Measurements from ENCODE around the gene NTN1. TPM values are rescaled to one million over a fixed set of nuclear protein-coding genes. Genes with fewer than 3 reads are reported as not detected.
A peak's percentile ranks its signal among the peaks of the same experiment; 100 is the strongest.

Gene NTN1
- total RNA-seq, 1 experiment from 2014 or later: 0.07 TPM

DNA sequence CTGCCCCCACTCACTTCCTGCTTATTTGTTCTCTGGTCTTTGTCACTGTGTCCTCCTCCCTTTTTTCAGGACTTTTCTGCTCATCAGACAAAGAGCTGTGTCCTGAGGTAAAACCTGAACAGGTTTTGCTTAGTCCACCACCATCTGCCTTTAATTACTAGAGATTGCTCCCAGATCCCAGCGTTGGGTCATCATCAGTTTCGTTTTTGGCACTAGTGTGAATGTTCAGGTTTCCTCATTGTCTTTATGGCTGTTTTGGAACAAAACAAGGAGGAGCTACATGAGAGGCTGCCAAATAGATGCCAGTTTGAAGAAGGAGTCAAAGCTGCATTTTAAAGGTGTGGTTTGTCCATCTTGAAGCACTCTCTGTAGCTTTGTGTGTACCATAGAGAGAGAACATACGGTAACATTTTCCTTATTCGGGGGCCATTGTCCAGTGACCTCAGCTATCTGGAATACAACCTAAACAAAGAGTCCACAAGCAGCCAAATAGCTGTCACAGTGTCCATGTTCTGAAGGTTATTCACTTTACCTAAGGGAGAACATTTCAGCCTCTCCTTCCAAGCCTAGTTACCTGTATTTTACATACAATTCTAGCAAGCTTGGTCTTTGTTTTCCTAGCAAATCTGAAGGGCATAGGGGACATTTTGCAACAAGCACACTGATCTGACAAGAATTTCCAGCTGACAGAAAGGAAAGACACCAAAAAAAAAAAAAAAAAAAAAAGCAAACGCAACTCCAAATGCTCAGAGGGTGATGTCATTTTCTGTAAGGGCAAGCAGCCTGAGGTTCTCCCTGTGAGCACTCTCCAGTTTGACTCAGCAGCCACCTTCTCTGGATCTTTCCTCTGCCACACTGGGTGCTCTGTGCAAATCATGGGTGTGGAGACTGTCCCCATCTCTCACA is 196.1 kb downstream of the NTN1 start:
- DNase-seq (ENCODE audit: low read depth): peak; percentile 48

DNA sequence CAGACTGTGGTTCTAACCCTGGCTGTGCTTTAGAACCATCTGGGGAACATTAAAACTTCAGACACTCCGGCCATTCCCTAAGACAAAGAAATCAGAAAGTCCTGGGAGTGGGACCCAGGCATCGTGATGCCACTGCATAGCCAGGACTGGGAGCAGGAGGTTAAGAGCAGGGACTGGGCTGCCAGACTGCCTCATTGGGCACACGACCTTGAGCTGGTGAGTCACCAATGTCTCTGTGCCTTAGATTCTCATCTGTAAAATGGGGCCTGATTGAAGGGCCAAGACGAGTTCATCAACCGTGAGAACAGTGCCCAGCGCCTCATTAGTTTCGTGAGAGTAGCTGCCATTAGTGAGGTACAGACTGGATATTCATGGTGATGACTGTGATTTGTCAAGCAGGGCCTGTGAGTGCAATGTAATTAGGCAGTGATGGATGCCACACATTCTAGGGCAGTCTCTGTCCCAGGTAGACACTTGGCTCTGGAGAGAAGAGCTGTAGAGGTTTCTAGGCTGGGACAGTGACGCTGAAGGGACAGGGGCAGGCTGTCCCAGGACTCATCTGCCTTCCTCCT is 196.8 kb downstream of the NTN1 start:
- DNase-seq (ENCODE audit: low read depth): no peak

DNA sequence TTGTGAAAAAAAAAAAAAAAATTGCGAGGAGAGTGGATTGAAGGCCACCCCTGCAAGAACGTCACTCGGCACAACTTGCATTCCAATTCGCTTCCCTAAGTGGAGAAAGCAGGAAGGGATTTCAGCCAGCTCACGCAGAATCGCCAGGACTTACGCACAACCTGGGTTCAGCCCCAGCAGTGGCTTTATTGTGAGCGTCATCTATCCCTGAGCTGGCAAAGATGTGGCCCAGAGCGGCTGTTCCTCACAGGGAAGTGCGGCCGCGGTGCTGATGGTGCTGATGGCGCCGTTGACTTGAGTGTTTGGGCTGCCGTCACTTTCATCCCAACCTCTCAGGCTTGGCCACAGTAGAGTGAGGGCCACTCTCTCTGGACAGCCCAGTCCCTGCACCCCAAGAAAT is 197.6 kb downstream of the NTN1 start:
- no peak for DNase-seq (ENCODE audit: low read depth)

DNA sequence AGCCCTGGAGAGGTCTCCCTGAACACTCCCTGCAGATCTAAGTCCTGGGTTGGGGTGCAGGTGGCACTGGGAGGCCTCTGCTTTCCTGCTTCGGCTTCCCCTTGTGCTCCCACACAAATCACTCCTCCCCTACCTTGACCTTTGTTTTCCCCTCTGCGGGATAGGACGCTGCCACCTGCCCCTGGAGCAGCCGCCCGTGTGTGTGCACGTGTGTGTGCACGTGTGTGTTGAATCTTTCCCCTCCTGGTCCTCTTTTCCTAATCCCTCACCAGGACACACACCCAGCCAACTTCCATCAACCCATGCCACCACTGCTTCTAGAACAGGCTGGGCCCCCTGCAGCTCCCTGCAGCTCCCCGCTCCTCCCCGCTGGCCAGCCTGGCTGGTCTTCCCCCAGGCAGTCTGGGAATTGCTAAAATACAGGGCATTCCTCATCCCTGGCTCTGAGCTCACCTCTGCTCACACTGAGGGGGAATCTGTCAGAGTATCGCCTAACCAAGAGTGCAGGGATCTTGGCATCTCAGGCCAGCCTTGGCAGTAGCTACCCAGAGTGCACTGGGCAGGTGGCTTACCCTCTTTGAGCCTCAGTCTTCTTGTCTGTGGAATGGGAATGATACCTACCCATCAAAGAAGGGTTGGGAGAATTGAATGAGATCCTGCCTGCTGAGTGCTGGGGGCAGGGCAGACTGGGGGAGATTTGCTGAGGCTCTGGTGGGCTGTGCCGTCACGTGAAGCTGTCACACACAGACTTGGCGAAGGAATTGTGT is 198.5 kb downstream of the NTN1 start:
- no peak for DNase-seq (ENCODE audit: low read depth)

DNA sequence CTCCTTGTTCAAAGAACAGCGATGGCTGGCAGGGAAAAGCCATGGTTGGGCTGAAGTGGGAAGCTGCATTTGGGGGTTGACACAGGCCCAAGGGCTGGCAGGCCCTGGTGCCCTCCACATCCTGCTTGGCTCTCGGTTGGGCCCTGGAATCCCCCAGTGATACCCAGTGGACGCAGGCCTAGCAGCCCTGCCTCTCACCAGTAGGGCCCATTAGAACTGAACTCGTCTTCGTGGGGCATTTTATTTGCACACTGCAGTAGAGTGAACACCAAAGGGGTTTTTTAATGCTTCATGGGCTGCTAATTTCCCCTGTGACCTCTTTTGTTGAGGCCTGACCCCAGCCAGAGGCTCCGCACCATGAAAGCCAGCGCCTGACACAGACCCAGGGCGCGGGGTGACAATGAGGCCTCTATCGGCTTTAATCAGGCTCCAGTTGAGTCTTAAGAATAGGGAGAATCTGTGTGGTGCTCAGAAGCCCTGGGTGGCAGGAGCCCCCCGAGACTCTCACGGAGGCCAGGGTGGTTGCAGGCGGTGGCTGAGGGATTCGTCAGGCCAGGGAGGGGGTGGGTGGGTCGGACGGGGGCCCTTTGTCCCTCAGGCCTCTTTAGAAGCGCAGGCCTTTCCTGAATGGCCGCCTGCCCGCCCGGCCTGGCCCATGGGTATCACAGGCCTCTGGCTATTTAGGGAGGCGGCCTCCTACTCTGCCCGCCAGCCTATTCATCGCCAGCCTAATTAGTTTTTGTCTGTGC is 199.3 kb downstream of the NTN1 start:
- no peak for DNase-seq (ENCODE audit: low read depth)

DNA sequence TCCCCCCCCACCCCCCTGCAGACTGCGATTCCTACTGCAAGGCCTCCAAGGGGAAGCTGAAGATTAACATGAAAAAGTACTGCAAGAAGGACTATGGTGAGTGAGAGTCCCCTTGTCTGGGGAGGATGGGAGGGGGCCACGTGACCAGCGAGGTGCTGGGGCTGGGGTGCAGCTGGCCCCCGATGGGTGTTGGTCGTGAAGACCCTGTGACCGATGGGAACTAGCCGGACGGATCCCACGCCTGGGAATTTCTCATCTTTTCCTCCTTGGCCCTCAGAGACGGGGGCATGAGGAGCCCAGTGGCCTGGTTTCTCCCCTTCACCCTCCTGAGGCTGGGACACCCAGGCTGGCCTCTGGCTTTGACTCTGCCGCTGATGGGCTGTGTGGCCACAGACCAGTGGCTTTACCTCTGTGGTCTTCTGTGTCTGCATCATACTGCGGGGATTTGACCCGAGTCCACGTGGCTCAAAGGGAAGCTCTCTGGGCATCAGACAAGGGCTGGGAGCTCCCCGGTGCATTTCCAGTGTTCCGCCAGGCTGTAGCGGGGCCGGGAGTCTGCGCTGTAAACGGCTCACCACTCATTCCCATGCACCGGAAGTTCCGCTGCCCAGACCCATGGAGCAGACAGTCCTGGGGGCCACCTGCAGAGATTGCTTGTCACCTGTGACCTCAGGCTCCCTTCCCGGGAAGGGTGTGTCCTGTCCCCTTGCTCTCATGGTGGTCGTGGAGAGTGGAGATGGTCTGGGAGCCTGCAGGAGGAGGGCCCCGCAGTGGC is 200.0 kb downstream of the NTN1 start:
- no peak for DNase-seq (ENCODE audit: low read depth)

DNA sequence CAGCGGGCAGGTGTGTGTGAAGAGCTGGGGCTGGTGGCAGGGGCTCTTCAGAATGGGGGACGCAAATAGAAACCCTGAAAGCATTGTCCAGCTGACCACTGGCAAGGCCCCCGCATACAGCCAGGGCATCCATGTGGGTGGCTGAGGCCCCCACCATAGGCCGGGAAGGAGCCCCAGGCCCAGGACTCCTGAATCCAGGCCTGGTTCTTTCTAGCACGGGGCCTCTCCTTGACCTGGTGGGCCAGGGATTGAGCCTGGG is 200.5 kb downstream of the NTN1 start:
- DNase-seq (ENCODE audit: low read depth): no peak

DNA sequence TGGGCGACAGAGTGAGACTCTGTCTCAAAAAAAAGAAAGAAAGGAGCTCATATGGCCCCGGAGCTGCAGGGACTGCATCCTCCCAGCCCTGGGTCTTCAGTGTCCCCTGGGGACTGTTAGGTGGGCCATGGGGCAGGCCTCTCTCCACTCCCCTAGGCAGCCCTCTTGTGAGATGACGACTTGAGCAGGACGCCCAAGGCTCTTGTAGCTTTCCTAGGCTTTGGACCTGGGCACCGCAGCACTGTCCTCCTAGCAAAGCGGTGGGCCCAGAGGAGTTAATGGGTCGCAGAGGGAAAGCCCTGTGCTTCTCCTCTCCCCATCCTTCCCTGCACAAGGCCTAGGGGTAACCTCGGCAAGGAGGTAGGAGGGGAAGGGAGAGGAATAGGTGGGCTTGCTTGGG is 202.2 kb downstream of the NTN1 start:
- DNase-seq (ENCODE audit: low read depth): no peak

DNA sequence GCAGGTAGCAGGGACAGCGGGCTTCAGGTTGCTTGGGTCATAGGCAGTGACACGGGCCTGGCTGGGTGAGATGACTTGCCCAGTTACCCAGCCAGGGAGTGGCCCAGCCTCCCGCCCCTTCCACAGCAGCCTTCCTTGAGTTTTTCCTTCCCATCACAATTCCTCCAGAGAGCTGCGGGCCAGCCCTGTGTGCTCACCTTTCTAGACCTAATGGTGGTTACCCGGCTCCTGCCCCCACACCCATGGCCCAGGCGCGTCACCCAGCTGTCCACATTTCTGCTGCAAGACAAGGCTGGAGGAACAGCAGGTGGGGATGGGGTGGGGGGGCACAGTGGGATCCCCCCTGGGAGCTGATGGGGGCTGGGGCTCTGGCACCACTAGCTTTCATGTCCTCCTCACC is 203.2 kb downstream of the NTN1 start:
- DNase-seq (ENCODE audit: low read depth): no peak

DNA sequence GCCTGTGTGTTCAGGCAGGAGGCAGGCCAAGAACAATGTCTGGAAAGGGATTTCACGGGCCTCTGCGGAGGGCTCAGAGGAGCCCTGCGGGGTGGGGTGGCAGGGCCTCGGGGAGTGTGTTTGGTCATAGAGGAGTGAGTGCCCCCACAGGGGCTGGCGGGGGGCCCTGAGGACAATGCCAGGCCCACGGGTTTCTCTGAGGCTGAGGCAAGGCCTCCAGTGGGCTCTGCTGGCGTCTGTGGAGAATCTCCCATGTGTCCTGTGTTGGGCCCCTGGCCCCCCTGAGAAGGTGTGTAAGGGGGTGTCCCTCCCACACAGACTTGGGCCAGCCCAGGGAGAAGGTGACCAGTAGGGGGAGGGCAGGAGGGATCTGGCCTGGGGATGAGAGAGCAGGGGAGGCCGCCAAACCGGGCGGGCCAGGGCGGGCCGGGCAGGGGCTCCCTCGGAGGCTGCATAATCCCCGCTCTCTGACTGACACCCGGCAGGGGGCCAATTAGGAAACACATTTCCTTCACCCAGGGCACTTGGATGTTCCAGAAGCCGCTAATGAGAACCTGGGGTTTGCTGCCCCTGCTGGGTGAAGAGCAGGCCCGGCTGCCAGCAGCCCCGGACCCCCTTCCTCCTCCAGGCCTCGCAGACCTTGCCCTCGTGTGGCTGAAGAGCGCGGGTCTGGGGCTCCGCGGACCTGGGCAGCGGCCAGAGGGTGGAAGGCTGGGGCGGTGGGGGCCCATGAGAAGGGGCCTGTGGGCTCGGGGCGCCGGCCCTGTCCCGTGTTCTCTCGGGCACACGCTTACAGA is 204.2 kb downstream of the NTN1 start:
- DNase-seq (ENCODE audit: low read depth): no peak

DNA sequence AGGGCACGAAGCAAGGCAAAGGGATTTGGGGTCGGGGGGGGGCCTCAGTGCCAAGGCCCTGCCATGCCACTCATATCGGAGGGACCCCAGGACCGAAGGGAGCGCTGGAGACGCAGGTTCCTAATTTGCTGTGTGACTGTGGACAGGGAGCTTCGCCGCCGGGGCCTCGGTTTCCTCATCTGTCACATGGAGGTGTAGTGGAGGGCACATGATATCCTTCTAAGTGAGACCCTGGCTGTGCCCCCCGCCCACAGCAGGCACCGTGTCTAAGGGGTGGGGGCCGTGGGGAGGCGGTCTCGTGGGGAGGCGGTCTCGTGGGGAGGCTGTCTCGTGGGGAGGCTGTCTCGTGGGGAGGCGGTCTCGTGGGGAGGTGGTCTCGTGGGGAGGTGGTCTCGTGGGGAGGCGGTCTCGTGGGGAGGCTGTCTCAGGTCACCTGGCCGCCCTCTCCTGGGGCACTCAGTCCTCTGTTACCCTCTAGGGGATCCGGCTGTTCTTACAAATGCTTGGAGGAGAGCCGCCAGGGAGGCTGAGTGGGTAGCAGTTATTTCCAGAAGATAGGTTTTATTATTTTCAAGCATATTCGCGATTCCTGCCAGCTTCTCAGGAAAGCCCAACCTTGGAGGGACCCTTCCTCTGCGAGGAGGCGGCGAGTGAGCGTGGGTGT is 205.0 kb downstream of the NTN1 start:
- DNase-seq (ENCODE audit: low read depth): no peak

DNA sequence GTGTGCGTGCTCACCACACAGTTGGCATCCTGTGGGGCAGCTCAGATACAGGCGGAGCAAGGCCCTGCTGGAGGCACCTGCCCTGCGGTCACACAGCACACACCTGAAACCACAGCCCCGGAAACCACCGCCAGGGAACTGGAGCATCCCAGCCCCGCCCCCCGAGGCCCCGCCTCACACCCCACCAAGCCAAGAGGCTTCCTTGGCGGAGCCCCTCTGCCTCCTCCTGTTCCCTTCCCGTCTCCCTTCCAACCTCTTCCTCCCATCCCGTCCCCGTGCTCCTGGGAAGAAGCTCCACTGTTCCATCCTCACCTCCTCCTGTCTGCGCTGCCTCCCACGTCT is 205.5 kb downstream of the NTN1 start:
- no peak for DNase-seq (ENCODE audit: low read depth)

DNA sequence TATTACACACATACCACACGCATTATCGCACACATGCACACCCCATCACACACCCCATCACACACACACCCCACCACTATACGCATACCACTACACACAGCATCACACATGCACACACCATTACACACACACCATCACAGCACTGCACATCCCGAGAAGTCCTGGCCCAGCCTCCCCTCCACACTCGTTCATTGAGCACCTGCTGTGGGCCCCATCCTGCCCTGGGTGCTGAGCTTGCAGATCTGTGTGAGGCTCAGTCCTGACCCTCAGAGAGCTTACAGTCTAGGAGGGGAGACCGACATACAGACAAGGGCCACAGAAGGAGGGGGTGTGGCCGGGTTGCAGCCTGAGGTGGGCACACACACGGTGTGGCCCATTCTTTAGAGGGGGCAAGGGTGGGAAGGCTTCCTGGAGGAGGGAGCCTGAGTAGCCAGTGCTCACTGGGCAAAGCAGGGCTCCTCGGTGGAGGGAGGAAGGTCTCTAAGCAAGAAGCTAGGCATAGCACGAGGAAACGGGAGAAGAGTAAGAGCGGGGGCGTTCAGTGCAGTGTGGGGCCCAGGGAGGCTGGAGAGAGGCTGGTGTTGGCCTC is 206.6 kb downstream of the NTN1 start:
- no peak for DNase-seq (ENCODE audit: low read depth)

DNA sequence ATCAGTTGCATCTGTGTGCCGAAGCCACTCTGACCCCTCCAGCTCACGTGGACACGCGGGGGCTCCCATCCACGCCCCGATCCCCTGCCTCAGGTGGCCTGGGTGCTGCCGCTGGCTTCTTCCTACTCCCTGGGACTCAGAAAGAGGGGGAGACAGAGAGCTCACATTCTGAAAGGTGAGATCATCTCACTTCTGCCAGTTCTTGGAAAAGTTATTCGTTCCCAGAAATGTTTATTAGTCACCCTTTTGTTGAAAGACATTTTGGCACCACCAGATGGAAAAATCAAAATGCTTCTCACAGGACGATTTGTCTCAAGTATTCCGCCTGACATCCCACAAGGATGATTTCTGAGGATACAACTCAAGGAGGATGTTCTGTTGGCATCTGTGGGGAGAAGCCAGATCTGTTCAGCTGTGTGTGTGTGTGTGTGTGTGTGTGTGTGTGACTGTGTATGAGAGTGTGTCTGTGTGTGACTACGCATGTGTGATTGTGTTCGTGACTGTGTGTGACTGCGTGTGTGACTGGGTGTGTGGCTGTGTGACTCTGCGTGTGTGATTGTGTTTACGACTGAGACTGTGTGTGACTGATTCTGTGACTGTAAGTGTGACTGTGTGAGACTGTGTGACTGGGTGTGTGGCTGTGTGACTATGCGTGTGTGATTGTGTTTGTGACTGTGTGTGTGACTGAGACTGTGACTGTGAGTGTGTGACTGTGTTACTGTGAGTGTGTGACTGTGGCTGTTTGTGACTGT is 207.3 kb downstream of the NTN1 start:
- peak; percentile 51 for DNase-seq (ENCODE audit: low read depth)

DNA sequence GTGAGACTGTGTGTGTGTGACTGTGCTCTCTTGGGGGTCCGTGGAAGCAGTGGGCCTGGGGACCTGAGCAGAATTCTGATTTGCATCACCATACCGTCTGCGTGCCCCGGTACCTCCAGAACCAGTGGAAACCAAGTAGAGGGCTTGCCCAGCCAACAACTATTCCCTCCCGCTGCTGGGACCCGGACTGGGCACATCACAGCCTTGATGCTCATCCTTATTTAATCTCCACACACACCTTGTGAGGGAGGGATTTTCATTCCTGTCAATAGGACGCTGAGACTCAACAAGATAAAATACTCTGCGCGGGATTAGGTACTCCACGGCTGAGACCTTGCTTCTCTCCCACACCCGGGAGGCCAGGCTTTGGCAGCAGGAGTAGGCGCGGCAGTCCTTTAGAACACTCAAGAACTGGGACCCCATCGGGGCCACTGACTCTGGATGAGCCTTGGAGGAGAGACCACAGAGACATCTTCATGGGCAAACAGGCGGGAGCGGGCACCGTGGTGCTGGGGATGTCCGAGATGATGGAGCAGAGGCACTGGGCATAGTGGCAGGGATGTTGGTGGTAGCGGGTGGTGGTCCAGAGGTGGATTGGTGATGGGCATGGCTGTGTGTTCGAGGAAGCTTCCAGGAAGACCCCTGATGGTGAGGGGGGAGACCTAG is 208.0 kb downstream of the NTN1 start:
- no peak for DNase-seq (ENCODE audit: low read depth)

DNA sequence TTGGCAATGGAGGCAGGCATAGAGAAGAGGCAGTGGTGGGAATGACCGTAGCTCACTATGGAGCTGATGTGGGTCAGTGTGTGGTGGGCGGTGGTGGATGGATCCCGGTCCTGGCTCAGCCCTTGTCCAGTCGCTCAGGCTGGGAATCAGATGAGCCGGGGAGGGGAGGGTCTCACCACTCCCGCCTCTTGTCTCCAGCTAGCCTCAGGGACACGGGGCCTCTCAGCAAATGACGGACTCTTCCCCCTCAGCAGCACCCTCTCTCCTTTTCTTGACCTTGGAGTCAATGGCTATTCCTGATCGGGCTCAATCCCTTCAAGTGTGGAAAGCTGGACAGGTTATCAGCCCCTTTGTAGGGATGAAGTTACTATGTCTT is 208.5 kb downstream of the NTN1 start:
- DNase-seq (ENCODE audit: low read depth): no peak

DNA sequence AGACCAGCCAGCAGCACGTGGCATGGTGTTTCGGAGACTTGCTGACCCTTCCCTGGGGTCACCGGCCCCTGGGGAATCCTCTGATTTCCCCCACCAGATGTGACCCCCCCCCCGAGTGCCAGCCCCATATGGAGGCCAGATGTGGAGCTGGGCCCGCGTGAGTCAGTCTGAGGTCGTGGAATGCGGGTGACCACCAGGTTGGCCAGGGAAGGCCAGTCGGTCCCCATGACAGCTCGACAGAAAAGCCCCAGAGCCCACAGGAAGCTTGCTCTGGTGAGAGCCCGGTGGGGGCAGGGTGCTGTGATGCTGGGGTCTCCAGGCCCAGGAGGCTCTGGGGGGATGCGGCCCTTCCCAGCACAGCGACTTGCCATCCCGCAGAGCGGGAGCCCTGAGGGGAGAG is 209.0 kb downstream of the NTN1 start:
- DNase-seq (ENCODE audit: low read depth): no peak

DNA sequence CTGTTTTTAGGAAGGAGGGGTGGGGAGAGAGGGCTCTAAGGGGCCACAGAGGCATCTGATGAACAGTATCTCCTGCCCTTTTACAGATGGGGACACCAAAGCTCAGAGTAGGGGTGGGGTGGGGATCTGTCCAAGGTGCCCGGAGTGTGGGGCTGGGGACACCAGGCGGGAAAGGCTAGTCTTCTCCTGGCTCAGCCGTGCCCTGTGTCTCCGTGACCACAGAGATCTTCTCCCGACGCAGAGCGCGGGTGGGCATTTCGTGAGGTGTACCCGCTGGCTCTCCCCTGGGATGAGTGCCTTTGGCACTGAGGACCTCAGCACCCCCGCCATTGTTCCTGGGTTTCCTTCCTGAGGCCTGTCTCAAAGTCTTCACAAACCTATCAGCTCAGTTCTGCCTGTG is 209.6 kb downstream of the NTN1 start:
- no peak for DNase-seq (ENCODE audit: low read depth)
